NCI-H526 (cell line): ENCODE results near the gene NFATC1.
A peak's percentile ranks its signal among the peaks of the same experiment; 100 is the strongest.

ENCODE experiments used
- DNase-seq, 2 experiments: peaks; one replicate each; lab custom pipeline; 2025; lab: John Stamatoyannopoulos, UW

NFATC1 gene

DNA sequence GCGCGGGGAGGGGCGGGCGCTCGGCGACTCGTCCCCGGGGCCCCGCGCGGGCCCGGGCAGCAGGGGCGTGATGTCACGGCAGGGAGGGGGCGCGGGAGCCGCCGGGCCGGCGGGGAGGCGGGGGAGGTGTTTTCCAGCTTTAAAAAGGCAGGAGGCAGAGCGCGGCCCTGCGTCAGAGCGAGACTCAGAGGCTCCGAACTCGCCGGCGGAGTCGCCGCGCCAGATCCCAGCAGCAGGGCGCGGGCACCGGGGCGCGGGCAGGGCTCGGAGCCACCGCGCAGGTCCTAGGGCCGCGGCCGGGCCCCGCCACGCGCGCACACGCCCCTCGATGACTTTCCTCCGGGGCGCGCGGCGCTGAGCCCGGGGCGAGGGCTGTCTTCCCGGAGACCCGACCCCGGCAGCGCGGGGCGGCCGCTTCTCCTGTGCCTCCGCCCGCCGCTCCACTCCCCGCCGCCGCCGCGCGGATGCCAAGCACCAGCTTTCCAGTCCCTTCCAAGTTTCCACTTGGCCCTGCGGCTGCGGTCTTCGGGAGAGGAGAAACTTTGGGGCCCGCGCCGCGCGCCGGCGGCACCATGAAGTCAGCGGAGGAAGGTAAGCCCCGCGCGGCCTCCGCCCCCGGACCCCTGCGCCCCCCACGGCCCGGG lies at the start of gene NFATC1:
NFATC1 (plus strand) TSS at position 170 of the 644 bp plus-strand sequence; CDS start at position 465, 295 bp downstream.
- peak; percentile 68 to 87 for DNase-seq

GRCh38 chr18:79345981-79346380 lies 49.7 kb upstream of the NFATC1 start:
- DNase-seq, result no peak

DNA sequence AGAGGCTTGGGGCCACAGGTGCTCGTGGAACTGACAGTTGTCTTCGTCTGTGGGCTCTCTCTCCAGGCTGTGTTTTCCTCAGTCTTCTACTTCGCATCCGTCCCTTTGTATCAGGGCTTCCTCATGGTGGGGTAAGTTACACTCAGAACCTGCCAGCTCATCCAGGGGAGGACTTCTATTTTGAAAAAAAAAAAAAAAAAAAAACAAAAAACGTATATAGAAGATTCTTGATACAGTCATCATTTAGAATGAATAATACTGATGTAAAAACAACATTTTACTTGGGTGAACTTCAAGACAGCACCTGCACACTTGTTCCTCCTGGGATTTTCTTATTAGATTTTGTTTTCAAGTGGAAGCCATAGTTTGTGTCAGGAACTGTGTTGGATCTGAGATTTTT lies 47.7 kb upstream of the NFATC1 start:
- no peak for DNase-seq

DNA sequence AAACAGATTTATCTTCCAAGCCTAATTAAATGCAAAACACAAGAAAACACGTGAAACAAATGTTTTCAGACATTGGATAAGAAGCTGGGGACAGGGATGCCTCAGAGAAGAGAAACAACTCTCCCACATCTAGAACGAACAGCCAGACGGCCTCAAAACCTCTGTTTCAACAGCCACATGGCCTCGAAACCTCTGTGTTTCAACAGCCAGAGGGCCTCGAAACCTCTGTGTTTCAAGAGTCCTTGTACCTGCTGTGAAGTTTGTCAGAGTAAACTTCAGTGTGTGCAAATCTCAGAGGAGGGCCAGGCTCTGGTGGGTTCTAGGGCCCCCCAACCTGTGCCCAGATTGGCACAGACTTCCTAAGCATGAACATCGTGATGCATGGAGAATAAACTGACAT lies 43.3 kb upstream of the NFATC1 start:
- DNase-seq, result no peak

DNA sequence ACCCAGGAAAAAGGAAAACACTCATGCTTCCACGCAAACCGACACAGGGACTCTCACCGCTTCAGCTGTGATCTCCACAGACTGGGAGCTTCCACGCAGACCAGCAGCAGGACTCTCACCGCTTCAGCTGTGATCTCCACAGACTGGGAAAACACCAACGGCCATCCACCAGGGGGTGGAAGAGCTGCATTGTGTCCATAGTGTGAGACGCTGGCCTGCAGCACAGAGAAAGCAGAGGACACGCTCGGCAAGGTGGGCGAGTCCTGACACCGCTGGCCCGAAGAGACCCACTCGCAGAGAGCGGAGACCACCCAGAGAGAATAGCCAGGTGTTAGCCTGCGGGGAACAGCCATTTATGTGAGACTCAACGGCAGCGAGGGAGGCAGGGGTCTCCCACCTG lies 42.5 kb upstream of the NFATC1 start:
- peak in 1 of 2 experiments; percentile 9 for DNase-seq

GRCh38 chr18:79354350-79354749 lies 41.4 kb upstream of the NFATC1 start:
- no peak for DNase-seq

DNA sequence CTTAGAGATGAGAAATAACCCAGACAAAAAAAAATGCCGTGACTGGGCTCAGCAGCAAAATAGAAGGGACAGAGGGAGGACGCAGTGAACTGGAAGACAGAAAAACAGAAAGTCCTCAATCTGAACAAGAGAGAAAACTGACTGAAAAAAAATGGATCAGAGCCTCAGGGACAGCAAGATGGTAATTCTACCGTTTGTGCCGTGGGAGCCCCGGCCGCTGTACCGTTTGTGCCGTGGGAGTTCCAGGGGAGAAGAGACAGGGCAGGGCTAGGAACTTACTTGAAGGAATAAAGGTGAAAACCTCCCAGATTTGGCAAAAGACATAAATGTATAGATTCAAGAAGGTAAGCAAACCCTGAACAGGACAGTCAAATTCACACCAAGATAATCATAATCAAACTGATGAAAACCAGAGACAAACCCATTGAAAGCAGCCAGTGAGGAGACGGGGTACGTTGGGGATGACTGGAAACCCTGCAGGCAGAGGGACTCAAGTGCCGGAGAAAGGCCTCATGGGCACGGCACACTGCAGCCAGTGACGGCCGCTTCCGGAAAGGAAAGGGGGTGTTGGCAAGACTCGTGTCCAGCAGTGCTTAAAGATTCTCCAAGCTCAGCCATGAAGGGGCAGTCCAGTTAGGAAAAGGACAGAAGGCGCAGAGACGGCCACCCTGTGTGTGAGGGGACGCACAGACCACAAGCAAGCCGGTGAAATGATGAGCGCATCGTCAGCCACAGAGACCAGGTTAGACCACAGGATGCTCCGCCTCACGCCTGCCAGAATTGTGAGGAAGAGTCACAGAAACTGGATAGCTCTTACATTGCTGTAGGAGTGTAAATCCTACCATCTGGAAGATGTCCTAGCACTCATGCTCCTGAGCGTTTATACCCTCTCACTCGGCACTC lies 40.0 kb upstream of the NFATC1 start:
- DNase-seq, result no peak

- peak; percentile 65 to 74 for DNase-seq
Observed at GRCh38 chr18:79356435-79356834, 39.3 kb upstream of the NFATC1 start.

- DNase-seq, result no peak
Observed at GRCh38 chr18:79360933-79361332, 34.8 kb upstream of the NFATC1 start.

DNA sequence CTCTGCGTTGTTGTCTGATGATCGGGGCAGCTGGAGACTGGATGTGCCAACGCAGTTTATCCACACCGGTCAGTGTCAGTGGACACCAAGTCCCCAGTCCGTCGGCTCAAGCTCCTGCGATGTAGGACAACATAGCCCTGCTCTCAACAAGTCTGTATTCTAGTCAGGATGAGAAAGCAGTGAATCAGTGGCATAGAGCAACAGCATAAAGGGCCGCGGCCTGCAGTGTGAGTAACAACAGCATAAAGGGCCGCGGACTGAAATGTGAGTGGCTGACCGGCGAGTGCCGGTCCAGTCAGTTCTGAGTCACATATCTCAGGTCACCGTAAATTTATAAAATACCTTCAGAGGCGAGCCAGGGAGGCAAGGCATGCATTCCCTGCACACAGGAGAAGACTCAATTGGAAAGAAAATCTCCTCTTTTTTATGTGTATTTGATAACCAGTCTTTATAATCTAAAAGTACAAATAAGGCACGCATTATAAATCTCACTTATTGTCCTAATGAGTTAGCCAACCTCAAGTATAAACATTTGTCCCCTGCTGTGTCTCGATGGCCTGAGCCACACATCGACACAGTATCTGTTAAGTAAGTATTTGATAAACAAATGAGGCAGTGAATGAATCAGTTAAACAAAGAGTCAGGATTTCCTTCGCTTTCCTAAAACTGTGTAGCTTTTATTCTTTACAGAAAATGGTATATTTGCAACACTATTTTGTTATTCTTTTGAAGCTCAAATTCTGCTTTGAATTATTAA lies 33.8 kb upstream of the NFATC1 start:
- peak in 1 of 2 experiments; percentile 8 for DNase-seq

- no peak for DNase-seq
Observed at GRCh38 chr18:79365701-79366100, 30.0 kb upstream of the NFATC1 start.

DNA sequence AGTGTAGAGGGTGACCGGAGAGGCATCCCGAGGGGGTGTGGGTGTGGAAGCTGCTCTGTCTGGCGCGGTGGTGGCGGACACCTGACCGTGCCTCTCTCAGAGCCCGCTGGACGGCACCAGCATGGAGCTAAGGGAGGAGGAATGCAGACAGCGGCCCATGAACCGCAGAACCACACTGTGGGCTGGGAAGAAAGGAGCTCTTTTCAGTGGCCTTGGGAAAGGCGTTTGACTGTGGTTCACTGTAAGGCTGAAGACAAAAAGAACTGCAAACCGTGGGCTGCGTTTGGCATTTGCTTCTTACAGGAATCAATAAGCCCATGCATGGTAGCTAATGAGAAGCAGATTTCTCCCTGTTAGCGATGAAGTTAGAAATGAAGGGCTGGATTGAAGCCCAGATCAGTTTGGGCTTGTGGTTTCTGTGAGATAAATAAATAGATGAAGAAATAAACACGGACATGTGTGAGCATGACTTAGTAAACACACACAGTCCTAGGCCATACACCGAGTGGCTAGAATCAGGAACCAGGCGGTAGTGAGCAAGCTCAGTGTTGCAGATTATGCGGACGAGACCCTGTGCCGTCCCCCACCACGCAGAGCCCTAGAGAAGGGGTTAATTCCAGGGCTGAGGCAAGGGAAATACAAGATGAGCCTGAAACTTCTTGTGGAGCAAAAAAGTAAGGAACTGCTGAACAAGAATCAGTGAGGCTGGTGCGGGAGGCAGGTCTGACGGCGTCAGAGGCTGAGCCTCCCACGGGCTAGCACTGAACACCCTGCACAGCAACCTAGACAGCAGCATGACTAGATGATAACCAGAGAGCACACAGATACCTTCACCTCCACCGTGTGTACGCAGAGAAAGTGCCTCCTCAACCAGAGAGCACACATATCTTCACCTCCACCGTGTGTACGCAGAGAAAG lies 29.3 kb upstream of the NFATC1 start:
- DNase-seq, result no peak

GRCh38 chr18:79367480-79367879 lies 28.2 kb upstream of the NFATC1 start:
- DNase-seq, result no peak

DNA sequence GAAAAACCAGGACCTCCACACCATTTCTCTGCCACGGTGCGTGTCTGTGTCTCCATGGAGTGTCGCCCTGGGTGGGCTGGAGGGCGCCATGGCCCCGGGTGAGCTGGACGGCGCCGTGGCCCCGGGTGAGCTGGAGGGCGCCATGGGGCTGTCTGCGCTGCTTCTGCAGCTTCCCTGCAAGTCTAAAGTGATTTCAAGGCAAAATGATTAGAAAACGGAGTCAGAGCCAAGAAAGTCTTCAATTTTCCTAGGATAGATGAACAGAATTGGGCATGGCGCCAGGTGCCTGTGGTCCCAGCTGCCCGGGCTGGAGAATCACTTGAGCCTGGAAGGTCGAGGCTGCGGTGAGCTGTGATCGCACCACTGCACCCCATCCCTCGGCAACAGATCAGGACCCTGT lies 27.7 kb upstream of the NFATC1 start:
- no peak for DNase-seq

DNA sequence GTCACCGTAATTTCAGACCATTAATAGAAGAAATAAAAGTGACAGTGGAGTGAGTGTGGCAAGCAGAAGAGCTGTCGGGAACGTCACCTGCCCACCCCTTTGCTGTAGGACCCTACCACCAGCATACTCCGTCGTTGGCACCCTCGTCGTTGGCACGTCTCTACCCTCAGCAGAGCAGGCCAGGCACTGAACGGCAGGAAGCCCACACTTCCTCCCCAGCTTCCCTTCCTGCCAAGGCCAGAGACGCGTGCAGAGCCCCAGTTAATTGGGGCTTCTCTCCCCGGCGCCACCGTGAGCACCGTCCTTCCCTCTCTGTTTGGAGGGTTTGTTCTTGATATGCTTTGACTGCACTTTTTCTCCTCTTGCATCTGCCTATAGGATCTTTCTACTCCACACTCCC lies 27.0 kb upstream of the NFATC1 start:
- no peak for DNase-seq

DNA sequence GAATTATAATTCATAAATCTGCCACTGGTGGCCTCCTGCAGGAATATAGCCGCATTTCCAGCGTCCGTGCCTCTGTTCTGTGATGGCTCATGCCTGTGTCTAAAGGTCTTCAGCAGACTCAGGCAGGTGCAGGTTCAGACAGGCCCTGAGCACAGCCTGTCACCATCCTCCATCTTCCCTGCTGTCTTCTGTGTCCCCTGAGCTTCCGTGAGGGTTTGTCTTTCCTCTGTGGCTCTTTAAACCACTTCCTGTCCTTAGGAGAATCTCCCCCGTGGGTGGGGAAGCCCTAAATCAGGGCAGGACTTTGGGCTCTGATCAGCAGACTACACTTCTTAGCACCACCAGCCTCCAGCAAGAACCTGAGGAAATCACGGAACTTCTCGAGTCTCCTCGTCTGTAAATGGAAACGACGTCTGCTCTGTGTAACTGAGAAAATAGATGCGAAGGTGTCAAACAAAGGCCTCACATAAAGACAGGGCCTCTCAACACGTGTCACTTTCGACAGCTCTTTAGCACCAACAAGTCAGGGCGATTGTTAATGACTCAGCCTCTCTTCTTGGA lies 24.1 kb upstream of the NFATC1 start:
- DNase-seq, result no peak

- no peak for DNase-seq
Observed at GRCh38 chr18:79372461-79372860, 23.3 kb upstream of the NFATC1 start.

DNA sequence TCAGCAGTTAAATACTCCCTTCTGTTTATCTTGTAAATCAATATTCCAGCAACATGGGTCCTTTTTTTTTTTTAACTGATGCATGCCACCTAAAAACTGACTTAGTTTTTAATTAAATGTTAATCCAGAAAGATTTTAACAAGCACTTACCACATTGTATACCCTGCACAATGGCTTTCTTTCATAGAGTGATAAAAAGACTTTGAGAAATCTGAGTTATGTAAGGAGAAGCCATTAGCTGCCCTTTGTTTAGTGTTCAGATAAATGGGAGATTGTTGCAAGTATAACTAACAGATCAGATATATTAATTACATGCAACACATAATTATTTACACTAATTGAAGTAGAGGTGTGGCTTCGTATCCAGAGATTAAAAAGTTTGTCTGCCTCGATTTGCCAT lies 22.7 kb upstream of the NFATC1 start:
- no peak for DNase-seq

GRCh38 chr18:79373736-79374135 lies 22.0 kb upstream of the NFATC1 start:
- DNase-seq, result no peak

- DNase-seq, result no peak
Observed at GRCh38 chr18:79374408-79375171, 21.1 kb upstream of the NFATC1 start.
